Transverse colon (tissue), 4 donors: ENCODE results near the gene CELF4. TPM values are rescaled to one million over a fixed set of nuclear protein-coding genes. Genes with fewer than 3 reads are reported as not detected.

Source experiments
- DNase-seq: peaks from one replicate; pipeline ENCODE4 v3.0.0-alpha.2; 2019
- H3K27ac ChIP-seq, 4 donors: fragments of 200-600 bp; sonication (generic); 2 replicates each; pipeline ENCODE4 v1.5.1; 2016 to 2018; ENCODE audit warnings: inconsistent platforms in 4 of 4
- H3K27me3 ChIP-seq: fragments of 200-600 bp; sonication (generic); 2 replicates; pipeline ENCODE4 v1.5.1; 2017; ENCODE audit warnings: inconsistent platforms
- H3K36me3 ChIP-seq, 4 donors: fragments of 200-600 bp; sonication (generic); 2 replicates each; pipeline ENCODE4 v1.5.1; 2017 to 2019; ENCODE audit warnings: inconsistent platforms in 4 of 4
- H3K4me1 ChIP-seq, 4 donors: fragments of 200-600 bp; sonication (generic); 2 replicates each; pipeline ENCODE4 v1.5.1; 2017 to 2020; ENCODE audit warnings: inconsistent platforms in 4 of 4
- H3K4me3 ChIP-seq, 4 donors: fragments of 200-600 bp; sonication (generic); 1 replicate in 1 of 4; 2 replicates in 3 of 4; pipeline versions ENCODE4 v1.5.1 to v1.6.1; 2017 to 2019; ENCODE audit warnings: inconsistent platforms in 4 of 4
- H3K9me3 ChIP-seq, 2 donors: fragments of 200-600 bp; sonication (generic); 2 replicates each; pipeline ENCODE4 v1.5.1; 2017 to 2019; ENCODE audit warnings: inconsistent platforms in 2 of 2
- CTCF ChIP-seq, 5 experiments: fragments of 200-600 bp in 3 of 5; fragments of 450-650 bp in 2 of 5; sonication (generic) in 3 of 5; IDR thresholded peaks; 1 replicate in 2 of 5; 2 replicates in 3 of 5; pipeline ENCODE4 v1.5.1; 2016 to 2017; ENCODE audit warnings: antibody characterized with exemption in 5 of 5, inconsistent platforms in 3 of 5, mild to moderate bottlenecking in 2 of 5, moderate library complexity in 1 of 5
- EP300 ChIP-seq: sonication (generic); formaldehyde crosslinking; IDR thresholded peaks from one replicate; pipeline ENCODE4 v1.6.1; 2017; ENCODE audit warnings: antibody characterized with exemption, low read depth
- POLR2A ChIP-seq: fragments of 450-650 bp; IDR thresholded peaks from one replicate; pipeline ENCODE4 v1.6.1; 2016; ENCODE audit warnings: antibody characterized with exemption, mild to moderate bottlenecking, moderate library complexity
- POLR2AphosphoS5 ChIP-seq, 3 donors: sonication (generic); formaldehyde crosslinking; IDR thresholded peaks; one replicate each; pipeline ENCODE4 v1.6.1; 2016; ENCODE audit warnings: antibody characterized with exemption in 3 of 3
- WGBS, 2 donors: methylation state at CpG; one replicate each; pipeline ENCODE4 v1.1.5; 2018; ENCODE audit warnings: low coverage in 1 of 2; 5-methylcytosine and 5-hydroxymethylcytosine counted together
- in situ Hi-C, 4 donors: fragments of 200-750 bp; cut with MboI; loops; one replicate each; pipeline versions ENCODE4 v1.15.0 to v1.15.1; 2017; ENCODE audit warnings: low sequenced_read_pairs in 3 of 4, low pct_ligation_motif_present in 1 of 4, low pct_unique_long_range_greater_than_20kb in 1 of 4
- intact Hi-C: fragments of 100-400 bp; cut with DNase I; formaldehyde crosslinking; loops from one replicate; pipeline ENCODE4 v1.15.1; 2023; ENCODE audit warnings: low total_unique reads
- total RNA-seq, 4 donors: library from RNA; depleted of rRNA; stranded (reverse); fragments of >200 nt; gene quantifications; one replicate each; pipeline ENCODE4 v1.1.0, GENCODE V29; 2016

CELF4 gene
- total RNA-seq, 4 donors from 2014 or later, result 0.14 to 0.75 TPM; not detected in 2

GRCh38 chr18:37383846-37384595, 181.6 kb downstream of the CELF4 start:
- H3K36me3 ChIP-seq, result no peaks in the 10 kb centered on the region
- 50 to 60% methylated on average over 3 to 17 of the region's 17 CpGs for WGBS, 2 donors
- in situ Hi-C loops (loop anchor here in 1 of 4 donors (25.0 kb wide), 1 partner anchor 153 kb away; no protein-coding TSS in a partner anchor), intact Hi-C loops (no loop called here)
- no peak overlapping the region for H3K4me3 ChIP-seq
- no peaks in the 10 kb centered on the region for H3K4me1 ChIP-seq
- no peak for DNase-seq
- peaks cover 3% of the 10 kb centered on the region for H3K27me3 ChIP-seq
- no peak for TF ChIP-seq EP300
- TF ChIP-seq POLR2AphosphoS5 (IDR thresholded peaks at IDR 0.05), result no peak
- no peak for TF ChIP-seq POLR2A
- no peak for TF ChIP-seq CTCF (IDR thresholded peaks at IDR 0.05)
- no peaks in the 10 kb centered on the region for H3K9me3 ChIP-seq
- H3K27ac ChIP-seq, result no peak overlapping the region

GRCh38 chr18:37383036-37383785, 182.4 kb downstream of the CELF4 start:
- intact Hi-C loops, result no loop called here
- Histone ChIP-seq H3K36me3 (no peaks in the 10 kb centered on the region), H3K4me3 (no peak overlapping the region), H3K27me3 (peaks cover 3% of the 10 kb centered on the region), H3K4me1 (no peaks in the 10 kb centered on the region), H3K9me3 (no peaks in the 10 kb centered on the region), H3K27ac (no peak overlapping the region)
- no peak for TF ChIP-seq POLR2A
- TF ChIP-seq CTCF (IDR thresholded peaks at IDR 0.05), result no peak
- no peak for TF ChIP-seq POLR2AphosphoS5 (IDR thresholded peaks at IDR 0.05)
- in situ Hi-C loops, result loop anchor here in 1 of 4 donors (25.0 kb wide), 1 partner anchor 154 kb away; no protein-coding TSS in a partner anchor
- no peak for DNase-seq
- 26 to 36% methylated on average over 3 to 8 of the region's 8 CpGs for WGBS, 2 donors

- Histone ChIP-seq H3K4me3 (no peak overlapping the region), H3K27ac (no peak overlapping the region), H3K9me3 (no peaks in the 10 kb centered on the region), H3K4me1 (no peaks in the 10 kb centered on the region), H3K27me3 (peaks cover 7% of the 10 kb centered on the region), H3K36me3 (no peaks in the 10 kb centered on the region)
- intact Hi-C loops, result no loop called here
- WGBS, 2 donors, result 62% methylated on average over 2 of the region's 2 CpGs; no CpG with 5 or more reads in 1 of the 2 donors
- no peak for DNase-seq
- TF ChIP-seq EP300 (no peak), POLR2AphosphoS5 (IDR thresholded peaks at IDR 0.05) (no peak), CTCF (IDR thresholded peaks at IDR 0.05) (no peak), POLR2A (no peak)
- in situ Hi-C loops, result loop anchor here in 1 of 4 donors (25.0 kb wide), 1 partner anchor 156 kb away; no protein-coding TSS in a partner anchor
Measured at GRCh38 chr18:37381554-37381953, 184.0 kb downstream of the CELF4 start.

- in situ Hi-C loops, result loop anchor here in 1 of 4 donors (25.0 kb wide), 1 partner anchor 157 kb away; no protein-coding TSS in a partner anchor
- Histone ChIP-seq H3K27ac (no peak overlapping the region), H3K36me3 (no peaks in the 10 kb centered on the region), H3K9me3 (no peaks in the 10 kb centered on the region), H3K27me3 (peaks cover 7% of the 10 kb centered on the region), H3K4me1 (no peaks in the 10 kb centered on the region), H3K4me3 (no peak overlapping the region)
- no peak for DNase-seq
- intact Hi-C loops, result no loop called here
- no peak for TF ChIP-seq CTCF (IDR thresholded peaks at IDR 0.05)
- TF ChIP-seq POLR2A, result no peak
- TF ChIP-seq POLR2AphosphoS5 (IDR thresholded peaks at IDR 0.05), result no peak
- no peak for TF ChIP-seq EP300
Measured at GRCh38 chr18:37380546-37381110, 185.0 kb downstream of the CELF4 start.
